Endometrial microvascular endothelial cells (primary cell): ENCODE data around the gene GRB7. TPM values are rescaled to one million over a fixed set of nuclear protein-coding genes. Genes with fewer than 3 reads are reported as not detected.
"Not testable (repeated sequence)": the region's sequence is repeated elsewhere in the genome, so short reads cannot be mapped to it uniquely, and the experiment has no call there.

Experiments used
- in situ Hi-C: cut with HindIII; loops from 2 replicates; pipeline ENCODE4 v1.10.0; 2017; ENCODE audit warnings: low sequenced_read_pairs, low pct_unique_long_range_greater_than_20kb; ENCODE audit errors: inconsistent ontology term
- total RNA-seq: library from RNA; depleted of rRNA; stranded (reverse); fragments of >200 nt; gene quantifications from one replicate; pipeline ENCODE4 v1.2.3, GENCODE V29; 2015; ENCODE audit errors: inconsistent ontology term

Gene GRB7
- total RNA-seq, 1 donor from 2014 or later, result not detected

DNA sequence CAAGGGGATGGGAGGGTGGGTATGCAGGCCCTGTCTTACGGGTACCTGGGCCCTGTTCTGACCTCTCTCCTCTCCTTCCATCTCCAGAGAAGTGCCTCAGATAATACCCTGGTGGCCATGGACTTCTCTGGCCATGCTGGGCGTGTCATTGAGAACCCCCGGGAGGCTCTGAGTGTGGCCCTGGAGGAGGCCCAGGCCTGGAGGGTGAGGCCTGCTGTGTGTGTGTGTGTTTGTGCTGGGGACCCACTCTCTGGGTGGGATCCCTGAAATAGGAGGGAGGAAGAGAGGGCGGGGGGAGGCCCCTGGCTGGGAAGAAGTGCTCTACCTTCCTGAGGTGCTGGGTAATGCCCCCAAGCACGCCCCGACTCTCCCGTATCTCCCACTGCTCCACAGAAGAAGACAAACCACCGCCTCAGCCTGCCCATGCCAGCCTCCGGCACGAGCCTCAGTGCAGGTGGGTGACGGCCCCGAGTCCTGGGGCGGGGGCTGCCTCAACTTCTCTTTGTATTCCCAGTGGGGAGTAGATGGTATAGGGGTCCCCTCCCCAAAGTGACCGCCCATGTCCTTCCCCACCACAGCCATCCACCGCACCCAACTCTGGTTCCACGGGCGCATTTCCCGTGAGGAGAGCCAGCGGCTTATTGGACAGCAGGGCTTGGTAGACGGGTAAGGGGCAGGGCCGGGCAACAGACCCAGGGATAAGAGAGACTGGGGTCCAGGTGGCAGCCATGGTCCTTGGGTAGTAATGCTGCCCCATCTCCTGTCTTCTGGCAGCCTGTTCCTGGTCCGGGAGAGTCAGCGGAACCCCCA, 7.8 kb downstream of the GRB7 start:
- in situ Hi-C loops, result no loop called here

DNA sequence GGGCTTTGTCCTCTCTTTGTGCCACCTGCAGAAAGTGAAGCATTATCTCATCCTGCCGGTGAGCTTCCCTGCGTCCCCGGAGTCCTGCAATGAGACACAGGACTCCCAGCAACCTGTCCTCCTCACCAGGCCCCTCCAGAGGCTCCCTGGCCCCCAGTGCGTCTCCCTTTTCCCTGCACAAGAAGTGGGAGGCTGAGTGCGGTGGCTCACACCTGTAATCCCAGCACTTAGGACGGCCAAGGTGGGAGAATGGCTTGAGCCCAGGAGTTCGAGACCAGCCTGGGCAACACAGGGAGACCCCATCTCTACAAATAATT, 8.4 kb downstream of the GRB7 start:
- in situ Hi-C loops, result no loop called here

DNA sequence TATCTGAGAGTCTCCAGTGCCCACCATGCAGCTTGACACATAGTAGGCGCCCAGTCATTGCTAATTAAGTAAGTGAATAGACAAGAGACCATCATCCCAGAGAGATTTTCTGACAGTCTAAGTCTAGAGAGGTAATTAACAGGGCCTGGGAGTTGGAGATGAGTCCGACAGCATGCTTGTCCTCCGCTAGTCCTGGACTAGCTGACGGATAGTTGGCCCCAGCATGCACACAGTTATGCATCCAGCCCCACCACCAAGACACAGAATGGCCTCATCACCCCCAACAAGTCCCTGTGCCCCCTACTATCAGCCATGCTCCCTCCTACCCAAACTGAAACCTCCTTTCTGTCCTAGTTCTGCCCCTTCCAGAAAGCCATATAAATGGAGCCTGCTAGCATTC, 10.0 kb downstream of the GRB7 start:
- in situ Hi-C loops, result no loop called here

DNA sequence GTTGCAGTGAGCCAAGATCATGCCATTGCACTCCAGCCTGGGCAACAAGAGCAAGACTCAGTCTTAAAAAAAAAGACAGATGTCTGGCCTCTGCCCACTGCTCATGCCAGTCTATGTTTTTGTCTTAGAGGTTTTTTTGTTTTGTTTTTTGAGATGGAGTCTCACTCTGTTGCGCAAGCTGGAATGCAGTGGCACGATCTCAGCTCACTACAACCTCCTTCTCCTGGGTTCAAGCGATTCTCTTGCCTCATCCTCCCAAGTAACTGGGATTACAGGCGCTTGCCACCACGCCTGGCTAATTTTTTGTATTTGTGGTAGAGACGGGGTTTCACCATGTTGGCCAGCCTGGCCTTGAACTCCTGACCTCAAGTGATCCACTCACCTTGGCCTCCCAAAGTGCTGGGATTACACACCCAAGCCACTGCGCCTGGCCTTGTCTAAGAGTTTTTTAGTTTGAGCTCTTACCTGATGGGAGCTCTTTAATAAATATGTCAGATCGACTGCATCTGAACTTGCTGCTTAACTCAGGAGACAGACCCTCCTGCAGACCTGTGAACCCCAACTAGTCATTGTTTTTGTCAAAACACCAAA, 10.8 kb downstream of the GRB7 start:
- in situ Hi-C loops, result not testable (repeated sequence)

DNA sequence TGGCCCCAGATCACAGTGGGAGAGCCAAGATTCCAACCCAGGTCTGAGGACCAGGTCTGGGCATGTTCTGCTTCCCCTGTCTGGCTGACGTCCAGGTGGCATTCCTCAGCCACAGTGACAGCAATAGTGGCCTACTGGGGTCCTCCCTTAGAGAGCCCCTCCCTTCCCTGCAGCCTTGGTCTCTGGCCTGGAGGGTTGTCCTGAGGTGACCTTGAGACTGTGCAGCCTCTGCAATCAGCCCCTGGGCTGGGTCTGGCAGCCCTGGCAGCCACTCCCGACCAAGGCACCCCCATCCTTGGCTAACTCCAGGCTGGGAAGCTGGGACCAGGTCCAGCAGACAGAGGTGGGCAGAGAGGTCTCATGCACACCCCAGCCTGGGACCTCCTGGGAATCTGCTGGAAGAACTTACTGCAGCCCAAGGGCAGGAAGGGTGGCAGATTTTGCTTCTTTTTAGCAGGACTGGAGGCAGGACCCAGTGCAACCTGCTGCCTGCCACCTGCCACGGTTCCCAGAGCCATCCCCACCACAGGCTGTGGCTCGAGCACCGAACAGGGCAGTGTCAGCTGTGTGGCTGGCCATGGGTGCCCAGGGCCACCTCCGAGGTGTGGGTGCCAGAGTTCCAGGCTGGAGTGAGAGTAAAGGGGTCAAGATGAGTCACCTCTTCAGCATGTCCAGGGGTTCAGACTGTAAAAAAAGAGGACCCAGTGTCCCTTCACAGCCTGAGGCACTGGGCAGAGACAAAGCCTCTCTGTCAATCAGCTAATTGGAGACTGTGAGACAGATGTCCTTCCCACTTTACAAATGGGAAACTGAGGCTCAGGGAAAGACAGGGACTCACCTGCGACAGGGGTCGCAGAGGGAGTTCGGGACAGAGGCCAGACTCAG, 12.6 kb downstream of the GRB7 start:
- in situ Hi-C loops, result no loop called here

DNA sequence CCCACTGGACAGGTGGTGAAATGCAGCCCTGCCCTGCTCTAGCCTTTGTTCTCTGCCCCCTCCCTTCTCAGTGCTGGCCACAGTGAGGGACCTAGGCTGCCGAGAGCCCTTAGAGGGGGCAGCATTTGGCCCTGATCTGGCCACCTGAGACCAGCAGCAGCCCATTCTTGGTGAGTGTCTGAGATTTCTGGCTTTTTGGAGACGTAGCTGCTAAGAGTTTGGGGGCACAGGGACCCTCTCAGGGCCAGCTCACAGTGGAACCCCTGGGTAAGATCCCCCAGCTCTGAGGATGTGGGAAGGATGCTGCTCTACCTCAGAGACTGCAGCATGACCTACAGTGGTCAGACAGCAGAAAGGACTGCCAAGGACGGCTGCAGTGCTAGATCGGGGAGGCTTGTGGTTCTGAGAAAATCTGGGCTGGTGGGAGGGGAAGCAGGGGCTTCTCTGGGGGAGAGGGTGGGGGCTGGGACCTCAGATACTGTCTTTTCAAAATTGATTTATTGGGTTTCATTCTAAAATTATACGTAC, 13.3 kb downstream of the GRB7 start:
- in situ Hi-C loops, result no loop called here

DNA sequence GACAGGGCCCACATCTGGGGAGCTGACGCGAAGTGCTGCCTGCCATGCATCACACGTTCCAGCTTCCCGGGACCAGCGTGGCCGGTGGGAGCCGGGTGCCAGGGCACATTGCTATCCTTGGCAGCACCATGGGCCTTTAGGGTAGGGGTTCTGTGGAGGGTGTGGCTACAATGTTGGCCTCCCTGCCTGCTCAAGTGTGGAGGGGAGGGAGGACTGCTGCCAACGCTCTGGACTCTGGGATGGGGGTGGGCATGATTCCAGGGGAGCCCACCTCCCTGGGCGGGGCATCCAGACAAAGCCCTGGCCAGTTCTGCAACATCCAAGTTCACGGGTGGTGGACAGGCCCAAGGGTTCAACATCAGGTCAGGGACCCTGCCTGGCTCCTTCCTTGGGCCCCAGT, 13.9 kb downstream of the GRB7 start:
- in situ Hi-C loops, result no loop called here

DNA sequence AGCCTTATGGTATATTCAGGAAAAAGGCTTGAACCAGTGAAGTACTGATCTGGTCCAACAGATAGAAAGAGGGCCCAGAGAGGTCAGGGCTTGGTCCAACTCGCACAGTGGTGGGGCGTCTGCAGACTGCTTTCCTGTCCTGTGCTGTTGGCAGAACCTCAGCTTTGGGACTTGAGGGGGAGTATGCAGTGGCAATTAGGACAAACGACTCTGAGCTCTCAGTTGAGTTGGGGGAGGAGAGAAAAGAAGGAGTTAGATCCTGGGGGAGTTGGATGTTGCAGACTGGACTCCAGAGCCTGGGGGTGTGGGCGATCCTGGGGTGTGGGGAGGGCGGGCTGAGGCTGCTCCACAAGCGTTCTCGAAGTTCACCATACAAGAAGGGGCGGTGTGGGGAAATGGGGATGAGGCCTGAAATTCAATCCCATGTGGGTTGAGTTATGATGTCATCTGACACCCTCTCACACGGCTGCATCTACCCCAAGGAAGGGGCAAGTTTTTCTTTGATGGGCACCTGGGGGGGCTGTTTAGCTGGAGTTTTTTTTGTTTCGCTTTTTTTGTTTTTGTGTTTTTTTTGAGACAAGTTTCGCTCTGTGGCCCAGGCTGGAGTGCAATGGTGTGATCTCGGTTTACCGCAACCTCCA, 14.6 kb downstream of the GRB7 start:
- in situ Hi-C loops, result no loop called here

DNA sequence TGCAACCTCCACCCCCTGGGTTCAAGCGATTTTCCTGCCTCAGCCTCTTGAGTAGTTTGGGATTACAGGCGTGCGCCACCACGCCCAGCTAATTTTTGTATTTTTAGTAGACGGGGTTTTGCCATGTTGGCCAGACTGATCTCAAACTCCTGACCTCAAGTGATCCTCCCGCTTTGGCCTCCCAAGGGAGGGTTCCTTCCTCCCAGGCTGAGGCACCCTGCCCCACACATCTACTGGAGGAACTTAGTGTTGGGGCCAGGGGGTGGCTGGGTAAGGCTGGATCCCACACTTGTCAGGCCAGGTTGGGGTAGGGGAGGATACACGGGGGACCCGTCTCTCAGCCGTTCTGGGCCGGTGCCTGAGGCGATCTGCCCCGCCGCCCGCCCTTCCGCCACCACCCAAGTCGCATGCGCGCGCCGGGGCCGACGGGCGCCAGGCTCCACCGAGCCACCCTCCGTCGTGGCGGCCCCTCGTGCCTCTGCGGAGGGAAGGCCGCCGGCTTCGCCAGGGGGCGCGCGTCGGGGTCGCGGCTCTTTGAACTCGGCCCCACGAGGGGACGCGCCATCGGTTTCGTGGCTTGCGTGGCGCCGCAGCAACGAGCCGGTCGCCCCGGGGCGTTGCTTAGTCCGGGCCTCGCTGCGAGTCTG, 15.9 kb downstream of the GRB7 start:
- in situ Hi-C loops, result no loop called here

DNA sequence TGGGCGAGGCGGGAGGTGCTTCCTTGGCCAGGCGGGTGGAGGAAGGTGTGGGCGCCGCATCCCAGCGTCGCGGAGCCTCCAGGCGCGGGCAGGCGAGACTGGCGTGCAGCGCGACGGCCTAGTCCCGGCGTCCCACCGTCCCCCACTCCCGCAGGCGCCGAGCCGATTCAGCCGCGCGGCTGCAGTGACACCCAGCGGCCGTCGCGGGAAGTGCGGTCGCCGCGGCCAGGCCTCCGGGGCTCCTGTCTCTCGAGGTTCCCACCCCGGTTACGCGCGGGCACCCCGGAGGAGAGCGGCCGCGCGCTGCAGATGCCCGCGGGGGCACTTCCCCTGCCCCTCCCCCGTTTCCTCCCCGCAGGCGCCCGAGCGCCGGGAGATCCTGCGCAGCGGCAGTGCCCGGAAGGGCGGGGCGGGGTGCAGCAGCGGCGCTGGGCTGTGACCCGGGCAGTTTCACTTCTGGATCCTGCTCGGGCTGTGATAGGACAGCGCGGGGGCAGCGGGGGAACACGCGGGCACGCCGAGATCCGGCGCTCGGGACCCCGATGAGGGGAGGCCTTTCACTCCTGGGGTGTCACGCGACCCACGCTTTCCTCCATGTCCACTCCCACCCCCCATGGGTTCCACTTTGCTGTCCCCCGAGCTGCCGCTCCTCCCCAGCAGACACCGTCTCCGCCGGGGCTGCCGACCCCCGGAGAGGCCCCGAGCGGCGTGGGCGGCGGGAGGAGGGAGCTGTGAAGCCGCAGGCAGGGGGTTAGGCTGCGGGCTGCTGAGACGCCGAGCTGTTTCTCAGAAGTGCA, 16.6 kb downstream of the GRB7 start:
- in situ Hi-C loops, result no loop called here

DNA sequence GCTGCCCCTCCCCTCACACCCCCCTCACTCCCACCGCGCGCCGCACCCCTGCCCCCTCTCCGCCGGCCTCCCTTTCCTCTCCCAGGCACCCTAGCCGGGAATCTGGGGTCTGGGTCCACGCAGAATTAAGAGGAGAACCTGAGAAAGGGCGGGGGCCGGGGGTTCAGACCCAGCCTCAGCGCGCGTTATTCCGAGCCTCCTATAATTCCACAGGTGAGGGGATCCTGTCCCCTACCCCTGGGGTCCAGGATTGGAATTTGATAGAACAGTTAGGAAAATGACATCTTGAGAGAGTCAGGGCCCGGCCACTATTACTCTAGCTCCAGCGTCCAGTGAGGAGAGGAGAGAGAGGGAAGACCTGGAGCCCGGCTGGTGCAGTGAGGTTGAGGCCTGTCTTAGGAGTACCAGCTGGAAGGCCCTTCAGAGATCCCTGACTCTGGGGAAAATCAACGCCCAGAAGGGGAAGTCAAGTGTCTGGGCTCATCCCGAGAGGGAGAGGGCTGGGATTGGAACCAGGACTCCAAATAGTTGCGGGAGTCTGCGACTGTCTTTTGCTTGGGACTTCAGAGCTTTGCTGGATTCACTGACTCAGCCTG, 17.3 kb downstream of the GRB7 start:
- in situ Hi-C loops, result no loop called here

DNA sequence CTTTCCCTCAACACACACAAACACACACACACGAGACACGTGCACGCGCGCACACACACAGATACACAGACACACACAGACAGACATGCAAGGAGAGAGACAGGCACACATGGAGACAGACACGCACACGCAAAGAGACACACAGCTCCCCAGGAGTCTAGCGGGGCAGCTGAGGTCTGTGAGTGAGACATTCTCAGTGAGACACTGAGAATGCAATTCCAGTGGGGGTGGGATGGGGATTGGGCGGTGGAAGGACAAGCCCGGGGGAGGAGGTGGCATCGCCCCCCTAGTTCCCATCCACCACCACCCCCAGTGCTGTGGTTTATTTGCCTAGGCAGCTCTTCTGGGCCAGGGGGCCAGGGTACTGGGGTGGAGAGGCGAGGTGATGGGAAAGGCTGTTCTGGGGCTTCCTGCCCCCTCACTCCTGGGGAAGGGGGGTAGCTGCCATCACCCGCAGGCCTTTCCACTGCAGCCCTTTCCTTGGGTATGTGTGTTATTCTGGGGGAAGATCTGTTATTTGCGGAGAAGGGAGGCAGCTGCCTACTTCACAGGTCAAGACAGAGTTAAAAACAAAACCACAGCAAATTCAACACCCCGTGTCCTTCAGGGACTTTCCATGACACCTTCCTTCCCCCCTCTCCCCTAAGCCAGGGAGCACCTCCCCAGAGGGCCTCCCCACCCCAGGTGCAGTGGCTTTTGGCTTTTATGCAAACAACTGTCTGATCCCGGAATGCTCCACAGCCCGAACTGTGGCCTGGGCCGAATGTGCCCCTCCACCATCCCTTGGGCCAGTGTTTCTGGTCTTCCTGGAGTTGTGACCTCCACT, 18.0 kb downstream of the GRB7 start:
- in situ Hi-C loops, result no loop called here

DNA sequence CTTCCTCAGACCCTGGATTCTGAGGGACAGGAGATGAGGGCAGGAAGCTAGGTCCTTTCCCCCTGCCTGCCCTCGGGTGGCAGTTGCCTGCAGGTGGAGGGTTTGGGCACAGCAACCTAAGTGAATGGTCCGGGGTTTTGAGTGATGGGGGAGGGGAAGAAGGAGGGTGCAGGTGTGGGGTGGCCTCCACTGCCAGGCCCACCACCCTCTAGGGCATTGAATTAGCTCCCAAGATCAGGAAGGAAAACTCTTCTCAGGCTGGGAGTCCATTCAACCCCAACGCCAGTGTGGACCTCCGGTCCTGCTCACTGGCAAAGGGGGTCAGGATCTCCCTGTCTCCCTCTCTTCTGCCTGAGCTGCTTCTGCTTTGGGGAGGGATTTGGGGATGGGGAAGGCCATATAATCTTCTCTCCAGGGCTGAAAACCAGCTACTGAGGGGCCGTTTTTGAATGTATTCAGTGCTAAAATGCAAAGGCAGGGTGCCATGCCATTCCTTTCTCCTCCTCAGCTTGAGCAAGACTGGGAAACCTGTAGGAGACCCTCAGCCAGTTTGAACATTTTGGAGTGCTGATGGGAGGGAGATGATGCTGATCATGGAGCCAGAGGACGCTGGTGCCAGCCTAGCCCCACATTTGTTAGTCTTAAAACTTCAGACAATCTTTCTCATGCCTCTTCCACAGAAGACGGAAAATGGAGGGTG, 18.8 kb downstream of the GRB7 start:
- in situ Hi-C loops, result no loop called here

DNA sequence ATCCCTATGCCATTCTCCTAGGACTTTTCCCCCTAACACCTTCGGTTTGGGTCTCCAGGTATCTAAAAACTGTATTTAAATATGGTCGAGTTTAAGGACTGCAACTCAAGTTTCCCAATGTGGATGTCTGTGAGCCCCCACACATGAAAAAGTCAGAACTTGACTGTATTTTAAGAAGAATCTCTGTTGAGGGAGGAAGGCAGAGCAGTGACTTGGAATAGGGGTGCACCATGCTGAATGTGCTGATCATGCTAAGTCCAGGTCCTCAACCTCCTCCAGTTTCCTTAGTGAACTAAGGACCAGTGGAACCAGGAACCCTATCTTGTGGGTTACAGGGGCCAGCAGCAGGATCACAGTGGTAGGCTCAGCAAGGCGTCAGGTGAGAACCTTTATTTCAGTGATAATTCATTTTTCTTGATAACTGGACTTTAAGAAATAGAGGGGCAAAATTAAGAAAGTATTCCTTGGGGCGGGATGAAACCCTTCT, 19.5 kb downstream of the GRB7 start:
- in situ Hi-C loops, result no loop called here

DNA sequence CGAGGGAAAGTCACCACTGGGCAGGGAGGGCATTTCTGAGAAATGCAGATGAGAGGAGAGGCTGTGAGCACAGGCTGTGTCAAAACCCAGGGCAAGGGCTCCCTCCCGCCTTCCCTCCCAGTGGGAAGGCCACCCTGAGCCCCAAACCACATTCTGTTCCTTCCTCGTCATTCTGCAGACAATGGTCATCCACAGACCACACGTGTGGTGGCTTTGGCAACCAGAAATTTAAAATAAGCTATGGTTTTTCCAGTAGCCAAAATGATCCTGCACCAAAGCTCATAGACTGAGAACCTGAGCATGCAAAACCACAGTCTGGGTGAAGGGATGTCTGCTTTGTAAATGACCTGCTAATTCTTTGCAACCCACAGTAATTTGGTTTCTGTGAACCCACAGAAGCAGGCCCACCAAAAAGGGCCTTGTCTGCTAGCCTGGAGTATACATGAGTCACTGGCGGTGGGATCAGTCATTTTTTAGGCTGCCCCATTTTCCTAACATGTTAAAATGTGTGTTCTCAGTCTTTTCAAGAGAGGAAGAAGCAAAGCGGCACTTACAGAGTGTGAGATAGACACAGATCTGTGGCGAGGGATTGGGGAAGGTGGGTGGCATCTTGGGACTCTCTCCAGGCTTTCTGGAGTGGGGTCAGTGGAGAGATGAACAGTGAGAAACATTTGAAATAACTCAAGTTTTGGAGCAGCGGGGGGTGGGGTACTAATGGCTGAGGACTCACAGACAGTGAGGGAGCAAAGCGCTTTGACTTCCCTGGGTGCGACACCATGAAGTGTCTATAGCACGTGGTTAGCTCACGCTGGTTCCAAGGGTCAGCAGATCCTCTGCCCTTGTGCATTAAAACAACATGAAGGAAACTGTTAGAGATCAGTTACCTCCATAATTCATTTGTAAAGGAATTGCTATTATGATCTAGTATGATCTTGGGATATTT, 20.5 kb downstream of the GRB7 start:
- in situ Hi-C loops, result no loop called here
